ENCODE results near the gene EPHA6. TPM values are rescaled to one million over a fixed set of nuclear protein-coding genes. Genes with fewer than 3 reads are reported as not detected.
"Not testable (repeated sequence)": the region's sequence is repeated elsewhere in the genome, so short reads cannot be mapped to it uniquely, and the experiment has no call there.

EPHA6 gene
- total and polyA plus RNA-seq, 2 donors (not counting 3 experiments of a cell fraction or from before 2014, with no cell fraction given) = not detected

GRCh38 chr3:97269202-97269601 lies 454.8 kb downstream of the EPHA6 start:
- no peaks in the 10 kb centered on the region for H4K20me1 ChIP-seq (replicated peaks; ENCODE audit: control insufficient read depth, extremely low read depth, insufficient read depth, low read length)
- H3K4me3 ChIP-seq (replicated peaks in 1 of 3; ENCODE audit: insufficient read depth in 1 of 3, low read depth in 1 of 3, low read length in 3 of 3) = no peak overlapping the region
- CTCF ChIA-PET = no interaction called here
- no peak overlapping the region for H3K9ac ChIP-seq (replicated peaks; ENCODE audit: extremely low read depth, insufficient read depth, low read length)
- no peaks in the 10 kb centered on the region for H3K9me3 ChIP-seq (replicated peaks; ENCODE audit: control insufficient read depth, insufficient read depth, low read length)
- POLR2A ChIA-PET = no interaction called here
- intact Hi-C loops (cut with micrococcal nuclease) = no loop called here
- no TSS peak for BruUV-seq (replicated peaks)
- no peak for FAIRE-seq
- TF ChIP-seq CTCF (IDR thresholded peaks at IDR 0.05; ENCODE audit: extremely low read depth in 1 of 2, insufficient read depth in 1 of 2, low read depth in 1 of 2, low read length in 2 of 2) (no peak), MYC (IDR thresholded peaks at IDR 0.05; ENCODE audit: low read depth, low read length) (no peak), POLR2AphosphoS5 (IDR thresholded peaks at IDR 0.05; ENCODE audit: insufficient read depth, low read depth, low read length) (no peak), GATA2 (IDR thresholded peaks at IDR 0.05; ENCODE audit: insufficient read depth, insufficient read length, low read depth, low read length) (no peak), EZH2 (IDR thresholded peaks at IDR 0.05; ENCODE audit: borderline replicate concordance, low read depth, low read length, severe bottlenecking) (no peak), JUN (IDR thresholded peaks at IDR 0.05; ENCODE audit: borderline replicate concordance, insufficient read depth, insufficient read length, low read depth) (no peak), MAX (IDR thresholded peaks at IDR 0.05; ENCODE audit: insufficient read depth, insufficient read length) (no peak), POLR2A (IDR thresholded peaks at IDR 0.05; ENCODE audit: low read depth, low read length) (no peak), FOS (IDR thresholded peaks at IDR 0.05; ENCODE audit: borderline replicate concordance, insufficient read depth, low read length) (no peak)
- H3K36me3 ChIP-seq (ENCODE audit: control insufficient read depth in 2 of 2, extremely low read depth in 1 of 2, insufficient read depth in 2 of 2, low read length in 2 of 2) = no peaks in the 10 kb centered on the region
- H3K79me2 ChIP-seq (ENCODE audit: control insufficient read depth, insufficient read depth, low read length) = no peaks in the 10 kb centered on the region
- dilution Hi-C loops (cut with MboI; ENCODE audit: extremely low pct_ligation_motif_present, low sequenced_read_pairs) = no loop called here
- H2AFZ ChIP-seq (ENCODE audit: low read depth, low read length) = no peak overlapping the region
- no peaks in the 10 kb centered on the region for H3K4me1 ChIP-seq (ENCODE audit: control insufficient read depth, extremely low read depth, insufficient read depth, low read length)
- H3K27ac ChIP-seq (ENCODE audit: insufficient read depth, low read depth, low read length) = no peak overlapping the region
- DNase-seq (ENCODE audit: low read depth, low spot score) = no peak
- H3K4me2 ChIP-seq (ENCODE audit: insufficient read depth, low read length) = no peak overlapping the region
- H3K27me3 ChIP-seq (ENCODE audit: control insufficient read depth in 2 of 2, insufficient read depth in 2 of 2, low read length in 2 of 2) = no peaks in the 10 kb centered on the region
- H3K9me1 ChIP-seq (replicated peaks; ENCODE audit: control insufficient read depth, extremely low read depth, insufficient read depth, low read length) = no peaks in the 10 kb centered on the region

- POLR2A ChIA-PET; H3K9ac ChIP-seq (replicated peaks; ENCODE audit: extremely low read depth, insufficient read depth, low read length); BruUV-seq (replicated peaks); H3K4me3 ChIP-seq (replicated peaks in 1 of 3; ENCODE audit: insufficient read depth in 1 of 3, low read depth in 1 of 3, low read length in 3 of 3); DNase-seq (ENCODE audit: low read depth, low spot score); H2AFZ ChIP-seq (ENCODE audit: low read depth, low read length); H3K4me2 ChIP-seq (ENCODE audit: insufficient read depth, low read length); H3K27me3 ChIP-seq (ENCODE audit: control insufficient read depth in 2 of 2, insufficient read depth in 2 of 2, low read length in 2 of 2); H3K4me1 ChIP-seq (ENCODE audit: control insufficient read depth, extremely low read depth, insufficient read depth, low read length); CTCF ChIA-PET; H3K79me2 ChIP-seq (ENCODE audit: control insufficient read depth, insufficient read depth, low read length); H4K20me1 ChIP-seq (replicated peaks; ENCODE audit: control insufficient read depth, extremely low read depth, insufficient read depth, low read length); intact Hi-C loops (cut with micrococcal nuclease); H3K9me3 ChIP-seq (replicated peaks; ENCODE audit: control insufficient read depth, insufficient read depth, low read length); H3K36me3 ChIP-seq (ENCODE audit: control insufficient read depth in 2 of 2, extremely low read depth in 1 of 2, insufficient read depth in 2 of 2, low read length in 2 of 2); H3K9me1 ChIP-seq (replicated peaks; ENCODE audit: control insufficient read depth, extremely low read depth, insufficient read depth, low read length); FAIRE-seq; H3K27ac ChIP-seq (ENCODE audit: insufficient read depth, low read depth, low read length); dilution Hi-C loops (cut with MboI; ENCODE audit: extremely low pct_ligation_motif_present, low sequenced_read_pairs): not testable (repeated sequence)
These were observed 462.6 kb downstream of the EPHA6 start for GRCh38 chr3:97276879-97277550.

All from endothelial cell of umbilical vein (primary cell).